GM08714 (cell line): ENCODE data around the gene STXBP6.

ENCODE experiments used
- H3K4me3 ChIP-seq: fragments of 200-500 bp; sonication (Bioruptor generic); 2 replicates; pipeline ENCODE4 v1.5.1; 2014; ENCODE audit warnings: mild to moderate bottlenecking, low read length, inconsistent platforms
- ZNF274 ChIP-seq: IDR thresholded peaks from 2 replicates; pipeline ENCODE4 v1.6.1; 2012; ENCODE audit warnings: mild to moderate bottlenecking, low read depth, low read length

The STXBP6 gene

GRCh38 chr14:24900269-24901100, 149.5 kb downstream of the STXBP6 start:
- TF ChIP-seq ZNF274: no peak
- H3K4me3 ChIP-seq: no peak overlapping the region

GRCh38 chr14:24897793-24898192, 152.2 kb downstream of the STXBP6 start:
- no peak for TF ChIP-seq ZNF274

GRCh38 chr14:24895622-24896021, 154.3 kb downstream of the STXBP6 start:
- no peak overlapping the region for H3K4me3 ChIP-seq
- no peak for TF ChIP-seq ZNF274

More at GRCh38 chr14:24897793-24898192, 152.2 kb downstream of the STXBP6 start:
- H3K4me3 ChIP-seq: no peak overlapping the region

GRCh38 chr14:24895243-24895583, 154.7 kb downstream of the STXBP6 start:
- no peak overlapping the region for H3K4me3 ChIP-seq
- TF ChIP-seq ZNF274: no peak

GRCh38 chr14:24894583-24895242, 155.2 kb downstream of the STXBP6 start:
- no peak overlapping the region for H3K4me3 ChIP-seq
- no peak for TF ChIP-seq ZNF274

- TF ChIP-seq ZNF274: no peak
Observed at GRCh38 chr14:24892497-24893051, 157.4 kb downstream of the STXBP6 start.

GRCh38 chr14:24891987-24892496, 157.9 kb downstream of the STXBP6 start:
- no peak for TF ChIP-seq ZNF274

More at GRCh38 chr14:24892497-24893051, 157.4 kb downstream of the STXBP6 start:
- no peak overlapping the region for H3K4me3 ChIP-seq

GRCh38 chr14:24890716-24891115, 159.2 kb downstream of the STXBP6 start:
- no peak overlapping the region for H3K4me3 ChIP-seq
- TF ChIP-seq ZNF274: no peak

More at GRCh38 chr14:24891987-24892496, 157.9 kb downstream of the STXBP6 start:
- H3K4me3 ChIP-seq: no peak overlapping the region

GRCh38 chr14:24889843-24890242, 160.1 kb downstream of the STXBP6 start:
- no peak for TF ChIP-seq ZNF274
- H3K4me3 ChIP-seq: no peak overlapping the region

GRCh38 chr14:24888532-24888931, 161.4 kb downstream of the STXBP6 start:
- H3K4me3 ChIP-seq: no peak overlapping the region
- TF ChIP-seq ZNF274: no peak

GRCh38 chr14:24887623-24888304, 162.2 kb downstream of the STXBP6 start:
- TF ChIP-seq ZNF274: no peak
- no peak overlapping the region for H3K4me3 ChIP-seq

GRCh38 chr14:24885410-24885913, 164.5 kb downstream of the STXBP6 start:
- no peak overlapping the region for H3K4me3 ChIP-seq
- no peak for TF ChIP-seq ZNF274

GRCh38 chr14:24883576-24883975, 166.4 kb downstream of the STXBP6 start:
- TF ChIP-seq ZNF274: no peak
- H3K4me3 ChIP-seq: no peak overlapping the region
